ENCODE results near the gene BTBD19.
"Not testable (repeated sequence)": the region's sequence is repeated elsewhere in the genome, so short reads cannot be mapped to it uniquely, and the experiment has no call there.

Gene BTBD19, protein sequence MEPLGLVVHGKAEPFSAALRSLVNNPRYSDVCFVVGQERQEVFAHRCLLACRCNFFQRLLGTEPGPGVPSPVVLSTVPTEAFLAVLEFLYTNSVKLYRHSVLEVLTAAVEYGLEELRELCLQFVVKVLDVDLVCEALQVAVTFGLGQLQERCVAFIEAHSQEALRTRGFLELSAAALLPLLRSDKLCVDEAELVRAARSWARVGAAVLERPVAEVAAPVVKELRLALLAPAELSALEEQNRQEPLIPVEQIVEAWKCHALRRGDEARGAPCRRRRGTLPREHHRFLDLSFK

DNA sequence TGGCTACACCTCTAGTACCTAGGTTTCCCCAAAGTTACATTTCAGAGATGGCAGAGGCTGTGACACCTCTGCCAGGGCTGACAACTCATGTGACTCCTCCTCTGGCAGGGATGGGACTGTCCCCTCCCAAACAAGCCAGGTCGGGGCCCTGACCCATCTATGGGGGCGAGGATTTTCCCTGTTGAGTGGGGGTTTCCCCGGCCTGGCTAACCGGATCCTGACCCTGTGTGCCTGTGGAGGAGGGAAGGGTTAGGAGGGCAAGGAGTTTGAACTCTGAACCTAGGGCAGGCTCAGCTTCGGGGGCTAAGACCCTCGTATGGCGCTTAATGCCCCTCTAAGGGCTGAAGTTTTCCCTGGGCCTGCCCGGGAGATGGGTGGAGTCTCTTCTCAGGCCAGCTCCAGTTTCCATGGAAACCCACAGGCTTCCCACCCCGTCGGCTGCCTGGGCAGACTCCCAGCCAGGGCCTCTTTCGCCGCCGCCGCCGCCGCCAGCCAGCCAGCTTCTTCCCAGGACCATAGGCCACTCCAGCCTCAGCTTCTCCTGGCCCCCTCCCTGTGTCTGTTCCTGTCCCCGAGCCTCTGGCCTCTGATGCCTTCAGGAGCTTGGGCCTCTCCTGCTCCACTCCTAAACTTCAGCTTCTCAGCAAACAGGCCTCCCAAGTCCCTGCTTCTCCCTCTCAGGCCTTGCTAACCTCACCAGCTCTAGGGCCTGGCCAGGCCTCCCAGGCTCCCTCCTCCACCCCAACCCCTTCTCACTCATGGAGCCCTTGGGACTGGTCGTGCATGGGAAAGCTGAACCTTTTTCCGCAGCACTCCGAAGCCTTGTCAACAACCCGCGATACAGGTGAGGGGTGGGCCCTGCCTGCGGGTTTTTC lies at the start of gene BTBD19:
Gene BTBD19 (plus strand): TSS at position 461 of the 875 bp plus-strand sequence. CDS start 298 bp downstream, at position 759.
- peak; percentile 68 for DNase-seq

DNA sequence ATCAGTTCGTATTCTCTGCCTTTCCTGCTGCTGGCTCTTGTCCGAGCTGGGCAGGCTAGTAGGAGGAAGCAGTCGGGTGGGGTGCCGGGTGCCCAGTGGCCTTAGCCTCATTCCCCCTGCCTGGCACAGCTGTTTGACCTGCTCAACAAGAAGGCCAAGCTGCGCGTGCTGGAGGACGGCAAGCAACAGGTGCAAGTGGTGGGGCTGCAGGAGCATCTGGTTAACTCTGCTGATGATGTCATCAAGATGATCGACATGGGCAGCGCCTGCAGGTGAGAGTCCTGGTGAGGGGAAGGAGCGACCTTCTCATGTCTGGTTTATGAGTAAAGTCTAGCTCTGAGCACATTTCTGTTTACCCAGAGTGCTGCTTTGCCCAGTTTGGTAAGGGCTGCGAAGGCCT lies 49.2 kb upstream of the BTBD19 start:
- DNase-seq = no peak

DNA sequence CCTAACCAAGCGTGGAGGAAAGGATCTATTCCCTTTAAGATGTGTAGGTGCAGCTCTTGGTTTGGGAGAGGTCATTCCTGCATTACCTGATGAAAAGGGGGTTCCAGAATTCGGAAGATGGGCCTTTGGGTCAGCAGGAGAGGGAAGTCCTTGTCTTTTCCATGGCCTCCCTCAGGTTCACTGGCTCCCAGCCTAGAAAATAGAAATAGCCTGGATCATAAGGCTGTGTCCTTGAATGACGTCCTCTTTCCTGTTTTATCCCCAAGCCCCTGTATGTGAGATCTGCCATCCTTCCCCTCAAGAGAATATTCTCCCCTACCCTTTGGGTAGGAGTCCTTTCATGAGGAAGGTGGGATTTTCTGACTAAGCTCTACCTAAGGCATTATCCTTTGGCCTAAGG lies 47.4 kb upstream of the BTBD19 start:
- DNase-seq = no peak

DNA sequence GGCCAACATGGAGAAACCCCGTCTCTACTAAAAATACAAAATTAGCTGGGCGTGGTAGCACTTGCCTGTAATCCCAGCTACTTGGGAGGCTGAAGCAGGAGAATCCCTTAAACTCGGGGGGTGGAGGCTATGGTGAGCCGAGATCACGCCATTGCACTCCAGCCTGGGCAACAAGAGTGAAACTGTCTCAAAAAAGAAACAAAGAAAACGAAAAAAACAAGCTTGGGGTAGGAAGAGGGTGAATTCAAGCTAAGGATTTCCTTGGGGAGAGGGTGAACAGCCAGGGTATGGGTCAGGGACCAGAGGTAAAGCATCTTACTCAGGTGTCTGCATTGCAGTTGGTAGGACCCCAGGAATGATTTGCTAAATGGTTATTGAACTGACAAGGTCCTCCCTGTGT lies 41.9 kb upstream of the BTBD19 start:
- DNase-seq = not testable (repeated sequence)

DNA sequence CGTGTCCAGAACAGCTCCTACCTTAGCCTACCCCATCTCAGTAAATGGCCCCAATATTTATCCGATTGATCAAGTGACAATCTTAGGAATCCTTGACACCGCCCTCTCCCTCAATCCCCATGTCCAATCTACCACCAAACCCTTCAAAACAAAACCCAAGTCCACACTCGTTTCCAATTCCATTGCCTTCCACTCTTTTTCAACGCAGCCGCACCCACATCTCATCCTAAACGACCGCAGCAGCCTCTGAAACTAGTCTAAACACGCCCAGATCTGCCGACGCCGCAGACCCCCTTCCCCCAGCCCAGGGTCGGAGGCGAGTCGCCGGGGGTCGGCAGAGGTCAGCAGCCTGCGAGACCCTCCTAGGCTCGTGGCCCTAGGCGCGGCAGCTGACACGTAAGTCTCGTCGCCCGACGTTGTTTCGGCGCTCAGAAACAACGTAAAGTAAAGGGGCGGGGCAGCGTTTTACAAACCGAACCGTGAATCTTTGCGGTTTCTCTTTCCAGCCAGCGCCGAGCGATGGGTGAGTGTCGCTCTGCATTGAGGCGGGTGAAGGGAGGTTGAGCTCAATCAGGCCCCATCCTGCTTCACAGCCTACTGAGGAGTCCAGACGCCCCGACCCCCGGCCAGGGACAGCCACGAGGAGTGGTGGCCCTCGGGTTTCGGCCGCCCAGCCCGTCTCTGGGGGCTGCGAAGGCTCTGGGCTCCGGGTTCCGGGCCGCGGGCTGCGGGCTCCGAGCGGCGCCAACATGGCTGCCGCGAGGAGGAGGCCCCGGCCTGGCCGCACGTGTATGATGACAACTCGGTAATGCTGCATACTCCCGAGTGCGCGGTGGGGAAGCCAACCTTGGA lies 33.0 kb upstream of the BTBD19 start, which contains the start of gene RPS8:
Gene RPS8 (plus strand): TSS at position 463 of the 852 bp plus-strand sequence. CDS start 57 bp downstream, at position 520.
- DNase-seq = peak; percentile 89

DNA sequence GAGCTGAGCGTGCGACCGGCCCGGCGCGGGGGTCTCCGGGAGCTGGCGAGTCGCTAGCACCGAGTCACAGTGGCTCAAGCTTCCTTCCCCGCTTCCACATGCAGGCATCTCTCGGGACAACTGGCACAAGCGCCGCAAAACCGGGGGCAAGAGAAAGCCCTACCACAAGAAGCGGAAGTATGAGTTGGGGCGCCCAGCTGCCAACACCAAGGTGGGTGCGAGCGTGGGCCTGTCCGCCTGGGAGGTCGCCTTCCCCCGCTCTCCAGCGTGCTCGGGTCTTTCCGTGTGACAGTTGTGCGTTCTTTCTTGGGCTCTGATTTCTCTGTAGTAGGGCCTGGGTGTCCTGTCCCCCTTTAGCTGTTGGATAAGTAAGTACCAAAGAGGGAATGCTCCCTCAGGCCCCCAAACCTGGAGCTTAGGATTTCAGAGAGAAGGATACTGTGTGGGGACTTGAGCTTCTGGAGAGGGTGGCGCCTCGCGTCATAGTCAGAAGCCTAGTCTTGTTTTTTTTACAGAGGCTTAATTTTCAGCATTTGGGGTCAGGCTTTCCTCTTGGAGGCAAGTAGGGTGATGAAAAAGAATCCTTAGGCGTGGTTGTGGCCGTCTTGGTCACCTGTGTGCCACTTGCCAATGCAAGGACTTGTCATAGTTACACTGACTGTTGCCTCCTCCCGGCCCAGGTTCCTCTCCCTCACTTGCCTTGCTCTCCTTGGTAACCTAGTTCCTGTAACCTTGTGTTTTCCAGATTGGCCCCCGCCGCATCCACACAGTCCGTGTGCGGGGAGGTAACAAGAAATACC lies 32.2 kb upstream of the BTBD19 start:
- DNase-seq = peak; percentile 61

DNA sequence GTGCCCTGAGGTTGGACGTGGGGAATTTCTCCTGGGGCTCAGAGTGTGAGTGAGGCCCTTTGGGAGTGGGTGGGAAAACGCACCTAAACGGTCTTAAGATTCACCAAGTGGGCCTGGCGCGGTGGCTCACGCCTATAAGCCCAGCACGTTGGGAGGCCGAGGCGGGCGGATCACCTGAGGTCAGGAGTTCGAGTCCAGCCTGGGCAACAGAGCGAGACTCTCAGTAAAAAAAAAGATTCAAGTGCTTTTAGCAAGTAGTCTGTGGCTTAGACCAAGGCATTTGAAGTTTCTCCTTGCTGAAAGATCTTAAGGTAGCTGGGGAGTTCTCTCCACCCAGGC lies 31.6 kb upstream of the BTBD19 start:
- DNase-seq = no peak

DNA sequence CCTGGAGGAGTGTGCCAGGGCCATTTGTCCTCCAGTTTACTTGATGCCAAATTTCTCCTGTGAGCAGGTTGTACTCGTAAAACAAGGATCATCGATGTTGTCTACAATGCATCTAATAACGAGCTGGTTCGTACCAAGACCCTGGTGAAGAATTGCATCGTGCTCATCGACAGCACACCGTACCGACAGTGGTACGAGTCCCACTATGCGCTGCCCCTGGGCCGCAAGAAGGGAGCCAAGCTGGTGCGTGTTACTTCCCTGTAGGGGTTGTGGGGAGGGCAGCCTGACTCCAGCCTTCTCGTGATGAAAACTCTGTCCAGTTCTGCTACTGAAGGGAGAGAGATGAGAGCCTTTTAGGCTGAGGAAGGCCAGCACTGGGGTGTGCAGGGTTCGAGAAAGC lies 30.8 kb upstream of the BTBD19 start:
- DNase-seq = no peak

DNA sequence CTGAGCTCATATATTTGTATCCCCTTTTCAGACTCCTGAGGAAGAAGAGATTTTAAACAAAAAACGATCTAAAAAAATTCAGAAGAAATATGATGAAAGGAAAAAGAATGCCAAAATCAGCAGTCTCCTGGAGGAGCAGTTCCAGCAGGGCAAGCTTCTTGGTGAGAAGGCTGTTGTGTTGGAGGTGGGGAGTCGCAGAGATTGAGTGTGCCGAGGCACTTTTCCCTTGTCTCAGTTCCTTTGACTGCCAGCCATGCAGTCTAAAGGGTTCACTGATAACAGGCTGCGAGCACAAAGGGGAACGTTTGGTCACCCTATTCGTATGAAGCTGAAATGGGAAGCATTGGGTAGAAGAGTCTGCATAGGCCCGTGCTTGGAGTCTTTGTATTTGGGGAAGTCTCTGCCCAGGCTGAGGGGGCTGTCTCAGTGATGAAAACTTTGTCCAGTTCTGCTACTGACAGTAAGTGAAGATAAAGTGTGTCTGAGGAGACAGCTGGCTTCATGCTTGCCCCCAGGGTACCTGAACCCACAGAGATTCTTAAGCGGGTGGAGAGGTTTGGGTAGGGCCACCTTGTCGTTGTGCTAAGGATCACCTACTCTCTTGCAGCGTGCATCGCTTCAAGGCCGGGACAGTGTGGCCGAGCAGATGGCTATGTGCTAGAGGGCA lies 30.2 kb upstream of the BTBD19 start:
- DNase-seq = no peak

DNA sequence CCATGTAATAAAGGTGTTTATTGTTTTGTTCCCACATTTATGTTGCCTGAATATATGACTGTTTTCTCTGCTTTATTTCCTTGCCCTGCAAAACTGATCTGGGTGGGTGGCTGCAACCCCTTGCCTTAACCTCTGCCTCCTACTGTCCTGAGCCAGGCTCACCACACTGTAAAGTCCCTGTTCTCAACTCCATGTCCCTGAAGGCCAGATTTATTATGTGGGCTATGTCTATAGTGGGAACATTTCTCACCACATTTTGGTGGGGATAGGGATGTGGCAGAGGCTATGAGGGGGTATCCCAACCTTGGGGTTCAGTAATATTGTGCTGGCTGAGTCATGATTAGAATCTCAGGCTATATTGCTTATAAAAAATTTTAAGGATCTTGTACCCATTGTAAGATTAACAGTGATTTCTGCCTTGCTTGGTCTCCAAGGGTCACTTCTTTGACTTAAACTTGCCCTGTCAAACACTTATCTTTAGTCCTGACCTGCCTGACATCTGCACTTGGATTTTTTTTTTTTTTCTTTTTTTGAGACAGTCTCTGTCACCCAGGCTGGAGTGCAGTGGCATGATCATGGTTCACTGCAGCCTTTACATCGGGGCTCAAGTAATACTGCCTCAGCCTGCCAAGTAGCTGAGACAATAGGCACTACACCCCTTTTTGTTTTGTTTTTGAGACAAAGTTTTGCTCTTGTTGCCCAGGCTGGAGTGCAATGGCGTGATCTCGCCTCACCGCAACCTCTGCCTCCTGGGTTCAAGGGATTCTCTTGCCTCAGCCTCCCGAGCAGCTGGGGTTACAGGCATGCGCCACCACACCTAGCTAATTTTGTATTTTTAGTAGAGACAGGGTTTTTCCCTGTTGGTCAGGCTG lies 29.4 kb upstream of the BTBD19 start:
- no peak for DNase-seq

DNA sequence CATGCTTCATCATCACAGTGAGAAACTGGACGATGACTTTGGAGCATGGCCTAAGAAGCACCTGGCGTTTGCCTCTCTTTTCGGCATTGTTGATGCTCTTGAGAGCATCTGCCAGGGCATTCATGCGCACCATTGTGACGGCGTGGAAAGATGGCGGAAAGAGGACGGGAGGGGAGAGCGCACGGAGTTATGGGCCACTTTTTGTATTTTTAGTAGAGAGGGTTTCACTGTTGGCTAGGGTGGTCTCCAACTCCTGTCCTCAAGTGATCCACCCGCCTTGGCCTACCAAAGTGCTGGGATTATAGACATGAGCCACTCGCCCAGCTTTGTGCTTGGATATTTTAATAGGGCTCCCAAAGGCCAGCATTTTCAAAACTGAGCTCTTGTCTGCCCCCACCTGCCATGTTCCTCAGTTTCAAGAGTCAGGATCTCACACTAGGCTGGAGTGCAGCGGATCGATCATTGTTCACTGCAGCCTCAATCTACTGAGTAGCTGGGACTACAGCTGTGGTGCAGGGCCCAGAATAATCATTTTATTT lies 27.7 kb upstream of the BTBD19 start:
- no peak for DNase-seq

DNA sequence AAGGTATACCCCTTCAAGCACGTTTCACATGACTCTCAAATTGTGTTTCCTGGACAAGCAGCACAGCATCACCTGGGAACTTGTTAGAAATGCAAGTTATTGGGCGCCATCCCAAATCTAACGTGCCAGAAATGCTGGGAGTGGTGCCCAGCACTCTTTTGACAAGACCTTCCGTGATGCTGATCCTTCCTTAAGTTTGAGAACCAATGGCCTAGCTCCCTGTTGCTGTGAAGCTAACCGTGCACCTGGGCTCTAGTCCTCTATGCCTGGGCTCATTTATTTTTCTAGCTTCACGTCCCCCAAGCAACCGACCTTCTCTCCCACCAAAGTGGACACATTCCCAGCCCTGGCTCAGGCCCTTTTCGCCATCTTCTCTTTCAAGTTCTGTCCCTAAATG lies 24.6 kb upstream of the BTBD19 start:
- DNase-seq = no peak

DNA sequence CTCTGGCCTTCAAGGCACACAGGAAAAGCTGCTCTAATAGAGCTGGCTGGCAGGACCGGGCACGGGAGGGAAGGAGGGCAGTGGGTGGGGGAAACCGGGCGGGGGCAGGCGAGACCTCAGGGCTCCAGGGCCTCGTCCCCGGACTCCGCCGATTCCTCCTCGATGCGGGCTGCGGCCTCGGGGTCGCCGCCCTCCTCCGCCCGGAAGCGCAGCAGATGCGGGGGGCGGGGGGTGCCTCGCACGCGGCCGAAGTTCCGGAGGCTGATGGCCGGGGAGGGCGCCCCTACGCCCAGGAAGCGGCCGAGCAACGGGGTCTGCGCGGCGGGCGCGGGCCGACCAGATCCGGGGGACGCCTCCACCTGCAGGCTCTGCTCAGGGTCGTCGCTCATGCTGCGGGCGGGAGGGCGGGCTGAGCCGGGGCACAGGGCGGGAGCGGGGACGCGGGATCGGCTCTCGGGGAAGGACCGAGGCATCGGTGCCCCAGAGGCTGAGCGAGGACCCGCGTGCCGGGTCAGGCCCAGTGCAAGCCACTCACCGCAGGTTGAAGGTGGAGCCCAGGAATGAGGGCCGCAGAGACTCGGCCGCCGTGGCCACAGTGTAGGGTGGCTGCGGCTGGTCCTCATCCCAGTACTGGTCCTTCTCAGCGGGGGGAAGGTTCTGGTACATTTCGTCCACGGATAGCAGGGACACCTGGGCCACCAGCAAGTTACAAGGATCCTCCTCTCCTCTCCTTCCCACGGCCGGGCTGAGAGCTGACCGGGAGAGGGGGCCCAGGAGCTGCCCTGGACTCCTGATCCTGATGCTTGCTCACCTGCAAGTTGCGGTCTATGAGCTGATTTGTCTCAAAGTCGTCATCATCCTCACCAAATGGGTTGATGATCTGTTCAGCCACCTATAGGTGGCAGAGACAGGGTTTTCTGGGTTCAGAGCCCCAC lies 24.0 kb upstream of the BTBD19 start:
- DNase-seq = no peak

DNA sequence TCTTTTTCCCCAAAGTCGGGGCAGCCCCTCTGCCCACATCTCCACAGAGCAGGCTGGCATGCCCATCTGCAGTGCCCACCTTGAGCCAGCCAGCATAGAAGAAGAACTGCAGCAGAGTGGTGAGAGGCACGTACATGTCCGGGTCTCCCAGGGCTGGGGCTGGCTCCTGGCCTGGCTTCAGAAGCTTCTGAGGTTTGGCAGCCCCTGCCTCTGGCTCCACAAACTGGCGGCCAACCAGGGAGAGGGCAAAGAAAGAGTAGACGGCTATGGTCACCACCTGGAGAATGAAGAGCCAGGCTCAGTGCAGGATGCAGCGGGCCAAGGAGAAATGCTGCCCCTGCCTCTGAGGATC lies 23.3 kb upstream of the BTBD19 start:
- no peak for DNase-seq

DNA sequence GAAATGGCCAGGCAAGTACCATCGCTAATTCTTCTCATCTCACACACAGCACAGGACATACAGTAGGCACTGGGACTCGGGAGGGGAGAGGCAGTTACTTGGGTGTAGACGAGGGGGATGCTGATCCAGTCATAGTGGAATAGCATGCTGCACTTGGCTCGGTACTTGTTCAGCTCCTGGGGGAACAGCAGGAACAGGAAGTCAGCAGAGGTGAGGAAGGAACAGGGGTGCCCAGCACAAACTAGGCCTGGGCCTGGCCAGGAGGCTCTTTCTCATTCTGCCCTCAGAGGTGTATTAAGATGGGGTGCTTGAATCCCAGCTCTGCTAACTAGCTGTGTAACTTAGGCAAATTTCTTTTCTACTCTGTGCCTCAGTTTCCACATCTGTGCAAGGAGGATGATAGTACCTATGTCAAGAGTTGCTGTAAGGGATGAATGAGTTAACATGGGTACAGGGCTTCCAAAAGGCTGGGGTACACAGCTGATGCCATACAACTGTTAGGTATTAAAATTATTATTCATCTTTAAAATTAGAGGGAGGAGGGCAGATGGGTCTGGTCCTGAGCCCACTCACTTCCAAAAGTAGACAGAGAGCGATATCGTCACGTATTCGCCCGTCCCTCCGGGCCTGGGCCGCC lies 22.7 kb upstream of the BTBD19 start:
- no peak for DNase-seq

DNA sequence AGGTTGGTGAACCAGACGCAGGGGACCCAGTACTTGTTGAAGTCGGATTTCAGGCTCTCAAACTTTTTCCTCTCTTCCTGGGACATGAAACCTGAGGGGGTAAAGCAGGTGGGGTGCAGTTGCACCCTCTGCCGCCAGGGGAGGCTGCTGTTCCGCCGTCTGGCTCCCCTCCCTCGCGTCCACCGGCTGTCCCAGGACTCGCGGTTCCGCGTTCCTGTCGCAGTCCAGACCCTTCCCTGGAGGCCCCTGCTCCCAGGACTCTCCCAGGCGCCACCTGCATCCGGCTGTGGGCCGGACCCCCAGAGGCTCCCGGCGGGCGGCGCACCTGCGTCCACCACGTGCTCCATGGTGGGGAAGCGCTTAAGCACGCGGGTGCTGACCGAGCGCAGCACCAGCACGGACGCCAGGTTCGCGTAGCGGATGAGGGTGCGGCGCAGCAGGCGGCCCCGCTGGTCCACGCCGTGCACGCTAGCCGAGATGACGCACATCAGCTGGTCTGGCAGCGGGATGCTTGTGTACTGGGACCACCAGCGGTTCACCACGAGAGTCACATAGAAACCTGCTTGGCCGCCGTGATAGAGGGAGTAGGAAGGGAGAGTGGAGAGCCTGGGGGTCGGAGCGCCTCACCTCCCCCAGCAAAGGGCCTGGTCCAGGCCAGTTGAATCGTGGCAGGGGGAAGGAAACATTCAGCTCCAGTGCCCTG lies 22.0 kb upstream of the BTBD19 start:
- peak; percentile 82 for DNase-seq

DNA sequence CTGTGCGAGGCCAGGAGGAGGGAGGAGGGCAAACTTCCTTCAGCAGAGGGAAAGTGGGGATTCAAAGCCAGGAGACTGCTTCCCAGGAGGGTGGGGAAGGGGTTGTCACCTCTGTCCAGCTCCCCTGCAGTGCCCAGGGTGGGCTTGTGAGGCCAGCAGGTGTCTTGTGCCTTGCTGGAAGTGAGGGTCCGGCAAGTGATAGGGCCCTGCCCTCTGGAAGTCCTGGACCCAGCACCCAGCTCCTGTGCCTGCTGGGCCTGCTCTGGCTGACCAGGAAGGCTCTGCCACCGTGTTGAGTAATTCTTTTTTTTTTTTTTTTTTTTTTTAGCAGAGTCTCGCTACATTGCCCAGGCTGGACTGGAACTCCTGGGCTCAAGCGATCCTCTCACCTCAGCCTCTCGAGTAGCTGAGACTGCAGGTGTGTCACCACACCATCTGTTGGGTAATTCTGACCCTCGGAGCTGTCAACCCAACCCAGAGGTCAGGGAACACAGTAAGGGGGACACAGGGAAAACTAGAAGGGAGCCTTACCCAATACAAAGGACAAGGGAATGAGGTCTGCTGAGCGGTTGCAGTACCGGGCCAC lies 21.4 kb upstream of the BTBD19 start:
- no peak for DNase-seq

DNA sequence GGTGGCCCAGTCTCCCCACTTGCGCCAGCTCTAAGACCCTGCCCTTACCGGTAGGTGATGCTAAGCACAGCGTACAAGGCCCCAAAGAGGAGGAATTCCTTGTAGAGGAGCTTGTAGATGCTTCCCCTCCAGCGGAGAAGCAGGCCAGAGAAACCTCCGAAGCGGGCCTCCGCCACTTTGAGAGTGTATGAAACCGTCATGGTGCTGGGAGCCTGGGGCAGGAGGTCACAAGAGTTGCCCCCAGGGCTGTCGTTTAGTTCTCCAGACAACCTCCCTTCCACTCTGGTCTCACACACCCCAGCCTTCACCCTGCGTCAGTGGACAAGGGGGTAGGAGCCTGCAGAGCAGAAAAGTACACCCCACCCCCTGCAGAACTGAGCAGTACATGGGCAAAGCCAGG lies 20.8 kb upstream of the BTBD19 start:
- DNase-seq = no peak
